Nephron progenitor cell (in vitro differentiated cells): ENCODE data around the gene CD300H.

ENCODE experiments used
- DNase-seq: peaks from one replicate; pipeline ENCODE4 v3.0.0; 2021
- H3K27ac Mint-ChIP-seq: 2 replicates; pipeline ENCODE4 v1.8.0; 2021; ENCODE audit warnings: mild to moderate bottlenecking, moderate library complexity, mixed read lengths
- H3K27me3 Mint-ChIP-seq: 2 replicates; pipeline ENCODE4 v1.8.0; 2021; ENCODE audit warnings: mild to moderate bottlenecking, low read depth, mixed read lengths; ENCODE audit not compliant: poor library complexity
- H3K36me3 Mint-ChIP-seq: 2 replicates; pipeline ENCODE4 v1.8.0; 2021; ENCODE audit warnings: low read depth, mixed read lengths
- H3K4me1 Mint-ChIP-seq: 2 replicates; pipeline ENCODE4 v1.8.0; 2021; ENCODE audit warnings: mixed read lengths
- H3K4me3 Mint-ChIP-seq: 2 replicates; pipeline ENCODE4 v1.8.0; 2021; ENCODE audit warnings: mild to moderate bottlenecking, moderate library complexity, mixed read lengths
- H3K9me3 Mint-ChIP-seq: 2 replicates; pipeline ENCODE4 v1.8.0; 2021; ENCODE audit warnings: mild to moderate bottlenecking, moderate library complexity, mixed read lengths
- TF ChIP-seq, protein P1 (sequence below): fragments of 200-600 bp; sonication (generic); IDR thresholded peaks from 2 replicates; pipeline ENCODE4 v1.5.0; 2021; ENCODE audit warnings: antibody characterized with exemption

CD300H gene

DNA sequence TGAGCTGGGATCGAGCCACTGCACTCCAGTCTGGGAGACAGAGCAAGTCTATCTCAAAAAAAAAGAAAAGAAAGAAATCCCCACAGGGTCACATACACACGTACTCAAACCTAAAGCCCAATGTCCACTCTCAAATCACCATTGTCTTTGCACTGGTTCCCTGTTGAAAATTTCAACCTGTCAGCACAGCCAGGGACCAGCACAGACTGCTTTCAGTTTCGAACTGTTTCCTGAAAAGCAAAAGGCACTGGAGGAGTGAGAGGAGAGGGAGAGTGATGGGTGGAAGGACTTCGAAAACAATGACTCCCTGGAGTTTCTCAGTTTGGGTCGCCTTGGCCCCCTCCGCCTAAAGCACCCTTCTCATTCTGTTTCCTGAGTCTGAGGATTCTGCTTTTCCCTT lies 12.4 kb downstream of the CD300H start:
- H3K36me3 Mint-ChIP-seq, result no peaks in the 10 kb centered on the region

DNA sequence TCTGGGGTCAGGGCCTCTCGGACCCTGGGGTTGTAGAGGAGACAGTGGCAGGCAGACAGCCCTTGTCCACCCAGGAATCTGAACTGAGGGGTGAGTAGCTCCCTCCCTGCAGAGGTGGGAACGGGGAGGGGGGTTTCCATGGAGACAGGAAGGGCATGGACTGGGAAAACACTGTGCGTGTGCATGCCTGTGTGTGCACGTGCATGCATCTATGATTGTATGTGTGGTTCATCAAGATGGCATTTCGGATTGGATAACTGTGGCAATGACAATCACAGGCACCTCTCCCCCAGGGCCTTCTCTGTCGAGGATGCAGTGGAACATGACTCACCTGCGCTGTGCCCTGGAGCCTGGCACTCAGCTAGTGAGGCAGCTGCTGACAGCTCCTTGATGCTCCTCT lies 15.3 kb downstream of the CD300H start:
- Mint-ChIP-seq H3K4me3 (no peak overlapping the region), H3K36me3 (no peaks in the 10 kb centered on the region), H3K9me3 (peaks cover 11% of the 10 kb centered on the region), H3K4me1 (peaks cover 27% of the 10 kb centered on the region), H3K27me3 (peaks cover 28% of the 10 kb centered on the region), H3K27ac (no peak overlapping the region)
- DNase-seq, result peak; percentile 24
- TF ChIP-seq, protein P1, sequence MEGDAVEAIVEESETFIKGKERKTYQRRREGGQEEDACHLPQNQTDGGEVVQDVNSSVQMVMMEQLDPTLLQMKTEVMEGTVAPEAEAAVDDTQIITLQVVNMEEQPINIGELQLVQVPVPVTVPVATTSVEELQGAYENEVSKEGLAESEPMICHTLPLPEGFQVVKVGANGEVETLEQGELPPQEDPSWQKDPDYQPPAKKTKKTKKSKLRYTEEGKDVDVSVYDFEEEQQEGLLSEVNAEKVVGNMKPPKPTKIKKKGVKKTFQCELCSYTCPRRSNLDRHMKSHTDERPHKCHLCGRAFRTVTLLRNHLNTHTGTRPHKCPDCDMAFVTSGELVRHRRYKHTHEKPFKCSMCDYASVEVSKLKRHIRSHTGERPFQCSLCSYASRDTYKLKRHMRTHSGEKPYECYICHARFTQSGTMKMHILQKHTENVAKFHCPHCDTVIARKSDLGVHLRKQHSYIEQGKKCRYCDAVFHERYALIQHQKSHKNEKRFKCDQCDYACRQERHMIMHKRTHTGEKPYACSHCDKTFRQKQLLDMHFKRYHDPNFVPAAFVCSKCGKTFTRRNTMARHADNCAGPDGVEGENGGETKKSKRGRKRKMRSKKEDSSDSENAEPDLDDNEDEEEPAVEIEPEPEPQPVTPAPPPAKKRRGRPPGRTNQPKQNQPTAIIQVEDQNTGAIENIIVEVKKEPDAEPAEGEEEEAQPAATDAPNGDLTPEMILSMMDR, result no peak

More for the DNA sequence above, 12.4 kb downstream of the CD300H start:
- Mint-ChIP-seq H3K27ac (peak overlapping the region; percentile 36), H3K4me3 (no peak overlapping the region), H3K27me3 (peaks cover 30% of the 10 kb centered on the region), H3K4me1 (peaks cover 27% of the 10 kb centered on the region), H3K9me3 (peaks cover 29% of the 10 kb centered on the region)
- DNase-seq, result no peak
- TF ChIP-seq, protein P1, result no peak

DNA sequence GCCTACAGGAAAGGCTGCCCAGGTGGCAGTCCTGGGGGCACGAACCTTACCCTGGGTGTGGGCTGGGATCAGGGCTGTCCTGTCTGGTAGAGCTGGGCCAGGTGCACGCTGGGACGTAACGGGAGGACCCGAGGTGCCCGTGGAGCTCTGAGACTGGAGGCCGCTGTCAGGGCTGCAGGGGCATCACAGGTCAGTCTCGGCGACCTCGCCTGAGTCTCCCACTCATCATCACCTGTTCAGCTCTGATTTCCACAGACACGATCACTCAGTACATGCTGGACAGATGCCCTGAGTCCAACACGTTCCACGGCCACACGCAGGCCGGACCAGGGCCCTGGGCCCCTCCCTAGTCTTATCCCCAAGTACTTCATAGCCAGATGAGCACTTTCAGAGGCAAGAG lies 16.7 kb downstream of the CD300H start:
- Mint-ChIP-seq H3K4me3 (no peak overlapping the region), H3K36me3 (no peaks in the 10 kb centered on the region), H3K27me3 (peaks cover 32% of the 10 kb centered on the region), H3K4me1 (peaks cover 27% of the 10 kb centered on the region), H3K9me3 (no peaks in the 10 kb centered on the region), H3K27ac (no peak overlapping the region)
- no peak for DNase-seq
- TF ChIP-seq, protein P1, result no peak

DNA sequence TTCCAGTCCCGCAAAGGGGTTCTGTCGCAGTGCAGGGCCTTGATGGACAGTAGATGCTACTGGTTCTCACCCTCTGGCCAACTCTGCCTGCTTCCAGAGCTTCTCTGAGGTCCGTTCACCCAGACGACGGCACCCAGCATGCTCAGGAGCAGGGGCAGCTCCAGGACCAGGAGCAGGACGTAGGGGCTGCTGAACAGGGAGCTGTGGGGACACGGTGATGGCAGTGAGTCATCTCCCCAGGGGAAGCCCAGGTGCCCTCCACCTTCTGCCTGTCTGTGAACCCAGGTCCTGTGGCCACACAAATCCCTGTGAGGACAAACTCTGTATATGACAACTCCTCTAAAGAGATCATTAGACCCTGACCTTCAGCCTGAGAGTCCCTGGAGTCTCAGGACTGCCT lies 18.0 kb downstream of the CD300H start:
- H3K27me3 Mint-ChIP-seq, result peaks cover 31% of the 10 kb centered on the region
- H3K4me1 Mint-ChIP-seq, result peaks cover 37% of the 10 kb centered on the region
- no peak for DNase-seq
- no peak overlapping the region for H3K4me3 Mint-ChIP-seq
- H3K36me3 Mint-ChIP-seq, result no peaks in the 10 kb centered on the region
- no peaks in the 10 kb centered on the region for H3K9me3 Mint-ChIP-seq
- H3K27ac Mint-ChIP-seq, result no peak overlapping the region
- TF ChIP-seq, protein P1, result no peak

DNA sequence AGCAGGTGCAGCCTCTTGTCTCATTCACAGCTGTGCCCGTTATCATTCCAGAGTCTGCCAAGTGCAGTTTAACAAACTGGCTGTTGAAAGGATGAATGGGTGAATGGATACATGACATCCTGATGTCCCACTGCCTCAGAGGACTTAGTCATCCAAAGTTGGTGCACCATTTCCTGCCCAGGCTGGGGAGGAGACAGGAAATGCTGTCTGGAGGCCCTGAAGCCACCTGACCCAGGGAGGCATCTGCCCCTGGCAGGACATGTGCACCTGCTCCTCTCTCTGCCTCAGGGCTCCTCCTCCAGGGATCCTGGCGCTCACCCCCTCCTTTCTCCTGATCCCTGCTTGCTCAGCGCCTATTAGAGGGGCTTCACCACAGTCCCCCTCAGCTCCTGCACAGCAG lies 19.6 kb downstream of the CD300H start:
- H3K9me3 Mint-ChIP-seq, result no peaks in the 10 kb centered on the region

DNA sequence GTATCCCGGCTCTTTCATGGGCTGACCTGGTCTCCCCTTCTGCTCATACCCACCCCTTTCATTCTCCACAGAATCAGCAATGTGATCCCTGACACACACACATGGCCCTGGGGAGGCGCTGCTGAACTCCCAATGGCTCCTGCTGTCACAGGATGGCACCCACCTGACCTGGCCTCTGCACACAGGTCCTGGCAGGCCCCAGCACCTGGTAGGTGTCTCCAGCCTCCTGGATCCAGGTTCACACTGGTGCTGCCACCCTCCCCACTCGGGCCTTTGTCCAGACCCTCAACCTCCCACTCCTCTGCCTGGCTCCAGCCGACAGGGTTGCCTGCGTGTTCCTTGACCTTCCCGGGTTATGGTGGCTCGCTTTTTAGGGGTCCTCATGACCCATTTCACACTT lies 20.0 kb downstream of the CD300H start:
- no peaks in the 10 kb centered on the region for H3K9me3 Mint-ChIP-seq
- TF ChIP-seq, protein P1, result no peak
- H3K27me3 Mint-ChIP-seq, result peaks cover 23% of the 10 kb centered on the region
- no peak for DNase-seq
- H3K27ac Mint-ChIP-seq, result peak overlapping the region; percentile 4
- H3K4me1 Mint-ChIP-seq, result peaks cover 34% of the 10 kb centered on the region
- H3K36me3 Mint-ChIP-seq, result no peaks in the 10 kb centered on the region
- H3K4me3 Mint-ChIP-seq, result no peak overlapping the region

More for the DNA sequence above, 19.6 kb downstream of the CD300H start:
- H3K27me3 Mint-ChIP-seq, result peaks cover 20% of the 10 kb centered on the region
- DNase-seq, result no peak
- TF ChIP-seq, protein P1, result no peak
- H3K27ac Mint-ChIP-seq, result no peak overlapping the region
- no peak overlapping the region for H3K4me3 Mint-ChIP-seq
- H3K36me3 Mint-ChIP-seq, result no peaks in the 10 kb centered on the region
- H3K4me1 Mint-ChIP-seq, result peaks cover 37% of the 10 kb centered on the region
